ENCODE results near the gene MCF2L2.

- TF ChIP-seq CTCF (IDR thresholded peaks at IDR 0.05) (no peak), POLR2A (IDR thresholded peaks at IDR 0.05) (no peak)
These were observed 117.5 kb downstream of the MCF2L2 start for GRCh38 chr3:183310936-183311335.

All from uterus (tissue), 2 donors.